Activated CD4-positive, CD25-positive, alpha-beta regulatory T cell (primary cell): Measurements from ENCODE around the gene COQ8B.

ENCODE experiments used
- DNase-seq, 4 experiments: peaks; one replicate each; lab custom pipeline; 2025; lab: John Stamatoyannopoulos, UW

Gene COQ8B

GRCh38 chr19:40691421-40692211, 25.1 kb downstream of the COQ8B start:
- DNase-seq = no peak

- DNase-seq = peak; percentile 76 to 90 (median 90)
These were observed 25.8 kb downstream of the COQ8B start for GRCh38 chr19:40690693-40691420.

GRCh38 chr19:40690050-40690692, 26.5 kb downstream of the COQ8B start, which contains the start of gene NUMBL:
NUMBL (minus strand) TSS chr19:40690651; CDS start chr19:40690483, 168 bp downstream.
- no peak for DNase-seq

- no peak for DNase-seq
These were observed 27.2 kb downstream of the COQ8B start for GRCh38 chr19:40689339-40690049.

GRCh38 chr19:40688987-40689338, 27.7 kb downstream of the COQ8B start:
- DNase-seq = no peak

GRCh38 chr19:40688309-40688708, 28.4 kb downstream of the COQ8B start:
- DNase-seq = no peak

- no peak for DNase-seq
These were observed 29.1 kb downstream of the COQ8B start for GRCh38 chr19:40687525-40688016.

- no peak for DNase-seq
These were observed 29.7 kb downstream of the COQ8B start for GRCh38 chr19:40686882-40687524.

- no peak for DNase-seq
These were observed 31.1 kb downstream of the COQ8B start for GRCh38 chr19:40685563-40685962.

GRCh38 chr19:40685016-40685526, 31.6 kb downstream of the COQ8B start:
- DNase-seq = no peak

- DNase-seq = no peak
These were observed 32.4 kb downstream of the COQ8B start for GRCh38 chr19:40684280-40684679.

GRCh38 chr19:40683437-40683836, 33.2 kb downstream of the COQ8B start:
- DNase-seq = no peak

GRCh38 chr19:40682431-40682964, 34.2 kb downstream of the COQ8B start:
- no peak for DNase-seq

GRCh38 chr19:40681039-40681438, 35.6 kb downstream of the COQ8B start:
- DNase-seq = no peak

GRCh38 chr19:40677156-40677555, 39.5 kb downstream of the COQ8B start:
- DNase-seq = no peak

GRCh38 chr19:40674291-40674690, 42.4 kb downstream of the COQ8B start:
- DNase-seq = no peak

- DNase-seq = no peak
These were observed 43.3 kb downstream of the COQ8B start for GRCh38 chr19:40673397-40673796.

GRCh38 chr19:40672573-40673299, 44.0 kb downstream of the COQ8B start:
- no peak for DNase-seq

- DNase-seq = no peak
These were observed 44.6 kb downstream of the COQ8B start for GRCh38 chr19:40672038-40672437.

GRCh38 chr19:40671404-40671803, 45.3 kb downstream of the COQ8B start:
- no peak for DNase-seq
